Measurements from ENCODE around the gene PRDM16.

The PRDM16 gene

DNA sequence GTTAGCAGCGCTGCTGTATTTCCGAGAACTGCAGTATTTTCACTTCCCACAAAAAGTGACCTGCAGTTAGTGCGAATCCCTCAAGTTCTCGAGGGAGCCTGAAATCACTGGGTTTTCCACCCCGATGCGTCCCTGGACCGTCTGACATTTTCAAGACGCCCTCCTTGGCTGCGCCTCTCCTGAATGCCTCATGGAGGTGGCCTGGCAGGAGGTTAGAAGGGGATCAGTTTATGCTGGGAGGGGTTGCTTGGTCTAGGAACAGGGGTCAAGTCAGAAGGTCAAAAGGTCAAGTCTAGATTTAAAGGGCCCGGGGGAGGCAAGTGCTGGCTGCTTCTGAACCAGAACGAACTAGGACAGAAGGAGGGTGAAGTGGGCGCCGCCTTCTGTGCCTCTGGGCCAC lies 176.8 kb downstream of the PRDM16 start:
- TF ChIP-seq SUZ12 (IDR thresholded peaks at IDR 0.05; ENCODE audit: extremely low read depth, insufficient read depth, insufficient read length) (no peak), YY1 (IDR thresholded peaks at IDR 0.05; ENCODE audit: insufficient read depth, insufficient read length) (no peak), ZNF274 (IDR thresholded peaks at IDR 0.05; ENCODE audit: low read depth, low read length) (no peak)
- no peak overlapping the region for H3K9ac ChIP-seq (ENCODE audit: insufficient read length, low read depth)
- H3K9me3 ChIP-seq (ENCODE audit: insufficient read depth, low read length), result no peaks in the 10 kb centered on the region
- DNase-seq (ENCODE audit: low read depth, low spot score), result no peak
- H3K4me3 ChIP-seq (ENCODE audit: insufficient read length, low read depth), result no peak overlapping the region
- H3K4me1 ChIP-seq (ENCODE audit: insufficient read depth, insufficient read length), result peaks cover 8% of the 10 kb centered on the region
- H3K27me3 ChIP-seq (ENCODE audit: insufficient read depth, insufficient read length), result no peaks in the 10 kb centered on the region
- H3K36me3 ChIP-seq (ENCODE audit: insufficient read depth, insufficient read length, low read length), result no peaks in the 10 kb centered on the region

DNA sequence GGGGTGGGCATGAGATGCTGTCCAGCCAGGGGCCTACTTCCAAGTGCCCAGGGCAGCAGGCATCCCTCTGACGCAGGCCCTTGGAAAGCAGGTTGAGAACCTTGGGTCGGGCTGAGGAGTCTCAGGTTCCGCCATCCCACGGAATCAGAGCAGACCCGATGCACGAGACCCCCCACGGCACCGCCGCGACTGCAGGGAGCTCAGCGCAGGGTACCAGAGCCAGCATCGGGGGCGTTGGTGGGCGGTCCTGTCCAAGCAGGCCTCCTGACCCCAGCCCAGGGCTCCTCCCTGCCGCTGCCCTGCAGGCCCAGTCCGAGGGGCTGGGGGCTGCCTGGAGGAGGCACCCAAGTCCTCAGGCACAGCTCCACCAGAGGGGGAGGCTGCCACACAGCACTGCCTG lies 177.2 kb downstream of the PRDM16 start:
- Histone ChIP-seq H3K4me3 (ENCODE audit: insufficient read length, low read depth) (no peak overlapping the region), H3K4me1 (ENCODE audit: insufficient read depth, insufficient read length) (peaks cover 9% of the 10 kb centered on the region), H3K36me3 (ENCODE audit: insufficient read depth, insufficient read length, low read length) (no peaks in the 10 kb centered on the region), H3K9me3 (ENCODE audit: insufficient read depth, low read length) (no peaks in the 10 kb centered on the region), H3K9ac (ENCODE audit: insufficient read length, low read depth) (no peak overlapping the region), H3K27me3 (ENCODE audit: insufficient read depth, insufficient read length) (no peaks in the 10 kb centered on the region)
- no peak for TF ChIP-seq YY1 (IDR thresholded peaks at IDR 0.05; ENCODE audit: insufficient read depth, insufficient read length)
- no peak for TF ChIP-seq SUZ12 (IDR thresholded peaks at IDR 0.05; ENCODE audit: extremely low read depth, insufficient read depth, insufficient read length)
- TF ChIP-seq ZNF274 (IDR thresholded peaks at IDR 0.05; ENCODE audit: low read depth, low read length), result no peak
- DNase-seq (ENCODE audit: low read depth, low spot score), result no peak

DNA sequence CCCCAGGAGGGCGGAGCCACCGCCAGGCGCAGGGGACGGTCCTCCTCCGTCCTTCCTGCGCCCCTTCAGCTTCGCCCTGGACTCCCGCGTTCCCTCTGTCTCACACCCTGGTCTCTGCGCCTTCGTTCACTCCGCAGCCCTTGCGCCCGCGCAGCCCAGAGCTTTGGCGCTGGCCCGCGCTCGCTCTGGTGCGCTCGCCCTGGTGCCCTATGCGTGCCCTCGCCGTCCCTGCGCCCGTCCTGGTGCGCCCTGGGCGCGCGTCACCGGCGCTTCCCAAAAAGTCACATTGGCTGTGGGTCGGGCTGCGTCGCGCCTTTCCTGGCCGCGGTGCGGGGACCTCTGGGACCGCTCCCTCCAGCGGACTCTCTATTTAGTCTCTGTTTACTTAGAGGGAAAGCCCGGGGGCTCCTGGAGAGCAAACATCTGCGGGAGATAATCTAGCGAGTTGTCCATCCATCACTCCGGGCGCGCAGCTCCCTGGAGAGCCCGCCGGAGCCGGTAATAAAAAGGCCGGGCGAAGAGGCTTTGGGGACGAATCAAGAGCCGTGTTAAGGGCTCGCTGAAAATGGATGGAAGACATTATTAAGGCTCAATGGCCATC lies 178.6 kb downstream of the PRDM16 start:
- TF ChIP-seq ZNF274 (IDR thresholded peaks at IDR 0.05; ENCODE audit: low read depth, low read length), result no peak
- TF ChIP-seq YY1 (IDR thresholded peaks at IDR 0.05; ENCODE audit: insufficient read depth, insufficient read length), result no peak
- TF ChIP-seq SUZ12 (IDR thresholded peaks at IDR 0.05; ENCODE audit: extremely low read depth, insufficient read depth, insufficient read length), result no peak
- Histone ChIP-seq H3K9me3 (ENCODE audit: insufficient read depth, low read length) (no peaks in the 10 kb centered on the region), H3K9ac (ENCODE audit: insufficient read length, low read depth) (no peak overlapping the region), H3K4me3 (ENCODE audit: insufficient read length, low read depth) (no peak overlapping the region), H3K4me1 (ENCODE audit: insufficient read depth, insufficient read length) (peaks cover 9% of the 10 kb centered on the region), H3K36me3 (ENCODE audit: insufficient read depth, insufficient read length, low read length) (no peaks in the 10 kb centered on the region), H3K27me3 (ENCODE audit: insufficient read depth, insufficient read length) (no peaks in the 10 kb centered on the region)
- DNase-seq (ENCODE audit: low read depth, low spot score), result no peak

- Histone ChIP-seq H3K4me3 (ENCODE audit: insufficient read length, low read depth) (no peak overlapping the region), H3K36me3 (ENCODE audit: insufficient read depth, insufficient read length, low read length) (no peaks in the 10 kb centered on the region), H3K27me3 (ENCODE audit: insufficient read depth, insufficient read length) (no peaks in the 10 kb centered on the region), H3K9me3 (ENCODE audit: insufficient read depth, low read length) (no peaks in the 10 kb centered on the region), H3K9ac (ENCODE audit: insufficient read length, low read depth) (no peak overlapping the region), H3K4me1 (ENCODE audit: insufficient read depth, insufficient read length) (peaks cover 9% of the 10 kb centered on the region)
- no peak for TF ChIP-seq ZNF274 (IDR thresholded peaks at IDR 0.05; ENCODE audit: low read depth, low read length)
- no peak for TF ChIP-seq SUZ12 (IDR thresholded peaks at IDR 0.05; ENCODE audit: extremely low read depth, insufficient read depth, insufficient read length)
- no peak for TF ChIP-seq YY1 (IDR thresholded peaks at IDR 0.05; ENCODE audit: insufficient read depth, insufficient read length)
- no peak for DNase-seq (ENCODE audit: low read depth, low spot score)
These were observed 179.4 kb downstream of the PRDM16 start for GRCh38 chr1:3248155-3249141.

DNA sequence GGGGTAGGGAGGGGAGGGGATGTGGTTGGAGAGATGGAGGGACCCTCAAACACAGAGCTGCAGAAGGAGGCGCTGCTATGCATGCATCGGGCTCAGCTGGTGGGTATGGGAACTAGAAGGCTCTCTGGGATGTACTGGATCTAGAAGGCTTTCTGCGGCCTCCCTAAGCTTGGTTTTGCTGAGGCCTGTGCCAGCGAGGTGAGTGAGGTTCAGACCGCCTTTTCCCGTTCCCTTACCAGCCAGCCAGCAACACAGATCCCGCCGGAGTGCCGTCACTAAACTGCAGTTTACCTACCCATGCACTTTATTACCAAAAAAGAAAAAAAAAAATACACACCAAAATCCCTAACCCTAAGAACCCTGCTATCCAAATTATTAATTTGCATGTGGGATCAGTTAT lies 180.2 kb downstream of the PRDM16 start:
- TF ChIP-seq SUZ12 (IDR thresholded peaks at IDR 0.05; ENCODE audit: extremely low read depth, insufficient read depth, insufficient read length) (no peak), YY1 (IDR thresholded peaks at IDR 0.05; ENCODE audit: insufficient read depth, insufficient read length) (no peak), ZNF274 (IDR thresholded peaks at IDR 0.05; ENCODE audit: low read depth, low read length) (no peak)
- H3K27me3 ChIP-seq (ENCODE audit: insufficient read depth, insufficient read length), result no peaks in the 10 kb centered on the region

DNA sequence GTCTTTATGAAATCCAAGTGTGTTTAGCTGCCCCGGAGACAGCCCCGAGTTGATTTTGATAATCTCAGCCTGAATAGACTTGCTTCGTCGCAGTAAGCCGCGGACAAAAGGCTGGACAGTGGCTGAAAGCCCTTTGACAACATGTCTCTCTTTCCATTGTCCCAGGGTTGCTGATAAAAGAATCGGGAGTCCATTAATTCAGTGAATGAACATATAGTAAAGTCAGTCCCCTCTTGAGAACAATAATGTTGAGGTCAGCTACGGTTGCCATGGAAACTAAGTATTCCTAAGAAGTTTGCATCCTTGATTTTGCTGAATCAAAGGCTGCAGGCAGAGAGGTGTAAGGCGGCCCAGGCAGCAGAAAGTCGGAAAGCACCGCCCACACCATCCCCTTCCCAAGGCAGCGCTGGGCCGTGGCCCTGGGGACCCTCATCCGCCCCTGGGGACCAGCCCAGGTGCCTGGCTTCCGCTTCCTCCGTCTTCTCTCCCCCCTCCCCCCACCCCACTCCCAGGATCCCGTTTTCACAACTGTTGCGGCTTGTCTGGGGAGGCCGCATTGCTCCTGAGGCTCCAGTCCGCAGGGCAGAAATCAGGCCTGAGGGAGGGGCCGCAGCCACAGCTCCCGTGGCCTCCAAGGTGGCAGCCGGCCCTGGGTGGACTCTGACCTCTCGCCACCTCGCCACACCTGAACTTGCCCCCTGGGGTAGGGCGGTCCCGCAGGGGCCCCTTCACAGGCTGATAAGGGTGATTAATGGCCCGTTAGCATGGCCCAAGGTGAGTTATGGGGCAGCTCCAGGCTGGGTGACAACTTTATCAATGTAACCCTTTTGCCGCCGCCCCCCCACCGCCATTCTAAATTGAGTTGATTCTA lies 180.9 kb downstream of the PRDM16 start:
- H3K4me1 ChIP-seq (ENCODE audit: insufficient read depth, insufficient read length), result peaks cover 9% of the 10 kb centered on the region
- no peak for DNase-seq (ENCODE audit: low read depth, low spot score)
- no peaks in the 10 kb centered on the region for H3K27me3 ChIP-seq (ENCODE audit: insufficient read depth, insufficient read length)

More for the DNA sequence above, 180.2 kb downstream of the PRDM16 start:
- H3K9ac ChIP-seq (ENCODE audit: insufficient read length, low read depth), result no peak overlapping the region
- H3K4me3 ChIP-seq (ENCODE audit: insufficient read length, low read depth), result no peak overlapping the region
- no peaks in the 10 kb centered on the region for H3K9me3 ChIP-seq (ENCODE audit: insufficient read depth, low read length)
- no peaks in the 10 kb centered on the region for H3K36me3 ChIP-seq (ENCODE audit: insufficient read depth, insufficient read length, low read length)
- H3K4me1 ChIP-seq (ENCODE audit: insufficient read depth, insufficient read length), result peaks cover 9% of the 10 kb centered on the region
- DNase-seq (ENCODE audit: low read depth, low spot score), result no peak

More for the DNA sequence above, 180.9 kb downstream of the PRDM16 start:
- TF ChIP-seq ZNF274 (IDR thresholded peaks at IDR 0.05; ENCODE audit: low read depth, low read length) (no peak), YY1 (IDR thresholded peaks at IDR 0.05; ENCODE audit: insufficient read depth, insufficient read length) (no peak), SUZ12 (IDR thresholded peaks at IDR 0.05; ENCODE audit: extremely low read depth, insufficient read depth, insufficient read length) (no peak)
- H3K36me3 ChIP-seq (ENCODE audit: insufficient read depth, insufficient read length, low read length), result no peaks in the 10 kb centered on the region
- H3K9ac ChIP-seq (ENCODE audit: insufficient read length, low read depth), result no peak overlapping the region
- H3K9me3 ChIP-seq (ENCODE audit: insufficient read depth, low read length), result no peaks in the 10 kb centered on the region
- no peak overlapping the region for H3K4me3 ChIP-seq (ENCODE audit: insufficient read length, low read depth)
